ENCODE measurements around the gene RNF20.

DNA sequence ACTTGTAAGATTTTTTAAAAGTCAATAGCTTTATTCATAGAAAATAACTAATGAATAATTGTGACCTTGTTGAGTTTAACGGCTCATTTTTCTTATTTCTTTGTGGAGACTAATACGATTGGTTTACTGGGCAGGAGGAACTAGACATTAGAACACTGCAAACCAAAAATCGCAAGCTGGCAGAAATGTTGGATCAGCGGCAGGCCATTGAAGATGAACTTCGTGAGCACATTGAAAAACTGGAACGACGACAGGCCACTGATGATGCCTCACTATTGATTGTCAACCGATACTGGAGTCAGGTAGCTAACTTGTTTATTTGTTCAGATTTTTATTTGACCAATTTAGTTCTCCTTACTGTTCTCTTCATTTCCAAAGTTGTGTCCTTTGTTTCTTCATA lies 6.4 kb downstream of the RNF20 start:
- TF ChIP-seq, protein P1, sequence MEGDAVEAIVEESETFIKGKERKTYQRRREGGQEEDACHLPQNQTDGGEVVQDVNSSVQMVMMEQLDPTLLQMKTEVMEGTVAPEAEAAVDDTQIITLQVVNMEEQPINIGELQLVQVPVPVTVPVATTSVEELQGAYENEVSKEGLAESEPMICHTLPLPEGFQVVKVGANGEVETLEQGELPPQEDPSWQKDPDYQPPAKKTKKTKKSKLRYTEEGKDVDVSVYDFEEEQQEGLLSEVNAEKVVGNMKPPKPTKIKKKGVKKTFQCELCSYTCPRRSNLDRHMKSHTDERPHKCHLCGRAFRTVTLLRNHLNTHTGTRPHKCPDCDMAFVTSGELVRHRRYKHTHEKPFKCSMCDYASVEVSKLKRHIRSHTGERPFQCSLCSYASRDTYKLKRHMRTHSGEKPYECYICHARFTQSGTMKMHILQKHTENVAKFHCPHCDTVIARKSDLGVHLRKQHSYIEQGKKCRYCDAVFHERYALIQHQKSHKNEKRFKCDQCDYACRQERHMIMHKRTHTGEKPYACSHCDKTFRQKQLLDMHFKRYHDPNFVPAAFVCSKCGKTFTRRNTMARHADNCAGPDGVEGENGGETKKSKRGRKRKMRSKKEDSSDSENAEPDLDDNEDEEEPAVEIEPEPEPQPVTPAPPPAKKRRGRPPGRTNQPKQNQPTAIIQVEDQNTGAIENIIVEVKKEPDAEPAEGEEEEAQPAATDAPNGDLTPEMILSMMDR (conservative IDR thresholded peaks at IDR 0.05; ENCODE audit: low read depth, low read length): no peak
- no peak for TF ChIP-seq POLR2A (IDR thresholded peaks at IDR 0.05; ENCODE audit: low read depth, low read length)
- TF ChIP-seq BHLHE40 (IDR thresholded peaks at IDR 0.05; ENCODE audit: low read depth, low read length): no peak
- TF ChIP-seq, protein P2, sequence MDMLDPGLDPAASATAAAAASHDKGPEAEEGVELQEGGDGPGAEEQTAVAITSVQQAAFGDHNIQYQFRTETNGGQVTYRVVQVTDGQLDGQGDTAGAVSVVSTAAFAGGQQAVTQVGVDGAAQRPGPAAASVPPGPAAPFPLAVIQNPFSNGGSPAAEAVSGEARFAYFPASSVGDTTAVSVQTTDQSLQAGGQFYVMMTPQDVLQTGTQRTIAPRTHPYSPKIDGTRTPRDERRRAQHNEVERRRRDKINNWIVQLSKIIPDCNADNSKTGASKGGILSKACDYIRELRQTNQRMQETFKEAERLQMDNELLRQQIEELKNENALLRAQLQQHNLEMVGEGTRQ (IDR thresholded peaks at IDR 0.05; ENCODE audit: low read depth, low read length): no peak
- no peak for TF ChIP-seq RFX5 (IDR thresholded peaks at IDR 0.05; ENCODE audit: low read depth, low read length)
- TF ChIP-seq NFE2L2 (IDR thresholded peaks at IDR 0.05; ENCODE audit: low read depth, low read length): no peak
- TF ChIP-seq RAD21 (IDR thresholded peaks at IDR 0.05; ENCODE audit: low read length): no peak
- no peak for TF ChIP-seq CEBPB (IDR thresholded peaks at IDR 0.05; ENCODE audit: low read depth, low read length)
- no peak for TF ChIP-seq SMC3 (IDR thresholded peaks at IDR 0.05; ENCODE audit: low read depth, low read length)

All from IMR-90 (cell line).